Left renal cortex interstitium (tissue), 4 donors: ENCODE results near the gene MFAP5. TPM values are rescaled to one million over a fixed set of nuclear protein-coding genes. Genes with fewer than 3 reads are reported as not detected.
"Not testable (repeated sequence)": the region's sequence is repeated elsewhere in the genome, so short reads cannot be mapped to it uniquely, and the experiment has no call there.

Experiments
- DNase-seq, 4 donors: peaks; one replicate each; pipeline ENCODE4 v3.0.0-alpha.2; 2013; ENCODE audit warnings: low read depth in 4 of 4, low spot score in 2 of 4, missing footprints in 1 of 4
- polyA plus RNA-seq, 4 donors: library from polyadenylated mRNA; unstranded; fragments of 120-200 nt; gene quantifications; one replicate each; pipeline ENCODE4 v1.2.1, GENCODE V29; 2013; ENCODE audit not compliant: insufficient read length in 4 of 4

Gene MFAP5
- polyA plus RNA-seq, 4 donors = 0.38 to 3.5 (median 1.4) TPM

DNA sequence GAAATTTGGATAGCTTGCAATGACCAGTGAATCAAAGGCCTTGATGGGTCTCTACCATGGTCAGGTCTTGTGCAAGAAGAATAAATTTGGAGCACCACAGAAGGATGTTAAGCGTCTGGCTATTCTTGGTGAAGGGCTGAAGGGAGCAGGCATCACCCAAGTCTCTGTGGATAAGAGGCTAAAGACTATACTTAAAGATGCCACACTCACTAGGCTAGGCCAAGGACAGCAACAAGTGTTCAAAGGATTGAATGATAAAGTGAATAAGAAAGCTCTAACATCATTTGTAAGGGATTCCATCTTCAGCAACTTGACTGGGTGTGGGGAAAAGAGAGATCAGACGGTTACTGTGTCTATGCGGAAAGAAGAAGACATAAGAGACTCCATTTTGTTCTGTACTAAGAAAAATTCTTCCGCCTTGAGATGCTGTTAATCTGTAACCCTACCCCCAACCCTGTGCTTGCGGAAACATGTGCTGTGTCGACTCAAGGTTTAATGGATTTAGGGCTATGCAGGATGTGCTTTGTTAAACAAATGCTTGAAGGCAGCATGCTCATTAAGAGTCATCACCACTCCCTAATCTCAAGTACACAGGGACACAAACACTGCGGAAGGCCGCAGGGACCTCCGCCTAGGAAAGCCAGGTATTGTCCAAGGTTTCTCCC, 27.2 kb downstream of the MFAP5 start:
- not testable (repeated sequence) for DNase-seq

DNA sequence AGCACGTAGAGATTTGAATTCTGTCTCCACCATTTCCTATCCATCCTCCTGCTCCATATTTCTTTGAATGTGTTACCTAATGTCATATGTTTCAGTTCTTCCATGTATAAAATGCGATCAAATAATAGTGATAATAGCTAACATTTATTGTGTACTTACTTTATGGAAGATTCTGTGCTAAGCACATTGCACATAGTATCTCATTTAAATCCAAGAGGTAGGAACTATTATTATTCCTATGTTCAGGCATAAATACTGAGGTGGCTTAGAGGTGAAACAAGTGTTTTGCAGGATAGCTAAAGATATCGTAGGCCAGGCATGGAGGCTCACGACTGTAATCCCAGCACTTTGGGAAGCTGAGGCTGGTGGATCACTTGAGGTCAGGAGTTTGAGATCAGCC, 32.5 kb downstream of the MFAP5 start:
- no peak for DNase-seq

DNA sequence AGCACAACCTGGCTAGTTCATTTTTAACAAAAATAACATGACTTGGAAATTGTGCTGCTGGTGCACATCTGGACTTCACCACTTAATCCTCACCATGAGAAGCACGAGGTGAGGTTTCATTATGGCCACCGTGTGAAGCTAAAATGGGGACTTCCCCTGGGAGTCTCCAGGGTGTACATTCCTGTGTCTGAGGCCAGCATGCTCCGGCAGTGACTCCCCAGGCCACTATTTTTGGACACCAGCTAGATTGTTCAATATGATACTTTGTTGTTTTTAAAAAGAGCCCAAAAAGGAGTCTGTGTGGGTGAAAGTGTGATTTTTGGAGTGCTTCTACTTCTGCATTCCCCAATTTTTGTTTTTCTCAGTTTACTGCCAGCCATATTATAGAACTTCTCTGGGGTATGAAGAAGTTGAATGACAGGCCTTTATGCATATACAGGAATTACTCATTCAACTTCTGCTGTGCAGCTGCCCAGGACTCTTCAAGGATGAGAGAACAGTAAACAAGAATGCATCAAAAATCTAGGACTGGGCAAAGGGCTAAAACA, 33.1 kb downstream of the MFAP5 start:
- no peak for DNase-seq

DNA sequence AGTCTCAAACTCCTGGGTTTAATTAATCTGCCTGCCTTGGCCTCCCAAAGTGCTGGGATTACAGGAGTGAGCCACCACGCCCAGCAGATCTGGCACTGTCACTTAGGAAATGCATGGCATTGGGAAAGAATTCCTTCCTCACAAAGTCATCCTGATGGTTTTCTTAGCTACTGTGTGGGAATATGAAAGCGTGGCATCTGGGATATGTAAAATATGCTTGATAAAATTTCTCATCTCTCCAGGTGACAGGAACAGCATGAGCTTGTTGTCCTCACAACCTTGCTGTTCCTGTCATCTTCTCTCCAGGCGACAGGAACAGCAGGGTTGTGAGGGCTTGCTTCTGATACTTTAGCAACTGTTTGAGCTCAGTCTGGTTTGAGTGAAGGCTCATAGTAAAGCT, 33.9 kb downstream of the MFAP5 start:
- no peak for DNase-seq

DNA sequence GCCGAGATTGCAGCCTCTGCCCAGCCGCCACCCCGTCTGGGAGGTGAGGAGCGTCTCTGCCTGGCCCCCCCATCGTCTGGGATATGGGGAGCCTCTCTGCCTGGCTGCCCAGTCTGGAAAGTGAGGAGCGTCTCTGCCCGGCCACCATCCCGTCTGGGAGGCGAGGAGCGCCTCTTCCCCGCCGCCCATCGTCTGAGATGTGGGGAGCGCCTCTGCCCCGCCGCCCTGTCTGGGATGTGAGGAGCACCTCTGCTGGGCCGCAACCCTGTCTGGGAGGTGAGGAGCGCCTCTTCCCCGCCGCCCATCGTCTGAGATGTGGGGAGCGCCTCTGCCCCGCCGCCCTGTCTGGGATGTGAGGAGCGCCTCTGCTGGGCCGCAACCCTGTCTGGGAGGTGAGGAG, 37.9 kb downstream of the MFAP5 start:
- not testable (repeated sequence) for DNase-seq

DNA sequence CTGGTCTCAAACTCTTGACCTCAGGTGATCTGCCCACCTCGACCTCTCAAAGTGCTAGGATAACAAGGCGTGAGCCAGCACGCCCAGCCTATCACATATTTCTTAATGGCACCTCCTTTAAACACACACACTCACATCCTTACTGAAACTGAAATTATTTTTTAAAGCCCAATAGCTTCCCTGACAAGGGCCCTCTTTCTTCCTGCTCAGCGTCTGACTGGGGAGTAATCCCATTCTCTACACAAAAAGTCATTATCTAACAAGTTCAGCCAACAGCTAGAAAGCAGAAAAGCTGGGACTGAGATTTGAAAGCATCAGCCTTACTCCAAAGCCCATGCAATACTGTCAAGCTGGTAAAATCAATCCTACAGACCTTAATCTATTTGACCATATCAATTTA, 40.0 kb downstream of the MFAP5 start:
- DNase-seq = no peak

DNA sequence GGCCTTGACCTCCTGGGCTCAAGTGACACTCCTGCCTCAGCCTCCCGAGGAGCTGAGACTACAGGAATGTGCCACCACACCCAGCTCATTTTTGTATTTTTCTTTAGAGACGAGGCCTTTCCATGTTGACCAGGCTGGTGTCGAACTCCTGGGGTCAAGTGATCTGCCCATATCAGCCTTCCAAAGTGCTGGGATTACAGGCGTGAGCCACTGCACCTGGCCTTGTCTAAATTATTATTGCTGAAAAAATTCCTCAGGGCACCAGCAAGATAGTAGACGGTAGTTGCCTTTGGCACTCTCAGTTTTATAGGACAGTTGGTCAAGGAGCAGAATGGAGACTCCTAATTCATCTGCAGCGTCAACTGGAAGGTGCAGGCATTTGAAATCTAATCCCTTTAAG, 47.4 kb downstream of the MFAP5 start:
- DNase-seq = no peak

DNA sequence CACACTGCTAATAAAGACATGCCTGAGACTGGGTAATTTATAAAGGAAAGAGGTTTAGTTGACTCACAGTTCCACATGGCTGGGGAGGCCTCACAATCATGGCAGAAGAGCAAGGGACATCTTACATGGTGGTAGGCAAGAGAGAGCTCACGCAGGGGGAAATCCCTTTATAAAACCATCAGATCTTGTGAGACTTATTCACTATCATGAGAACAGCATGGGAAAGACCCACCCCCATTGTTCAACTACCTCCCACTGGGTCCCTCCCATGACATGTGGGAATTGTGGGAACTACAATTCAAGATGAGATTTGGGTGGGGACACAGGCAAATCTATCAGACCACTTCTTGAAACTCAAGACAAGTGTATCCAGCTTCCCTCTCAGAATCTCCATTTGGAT, 48.7 kb downstream of the MFAP5 start:
- not testable (repeated sequence) for DNase-seq

DNA sequence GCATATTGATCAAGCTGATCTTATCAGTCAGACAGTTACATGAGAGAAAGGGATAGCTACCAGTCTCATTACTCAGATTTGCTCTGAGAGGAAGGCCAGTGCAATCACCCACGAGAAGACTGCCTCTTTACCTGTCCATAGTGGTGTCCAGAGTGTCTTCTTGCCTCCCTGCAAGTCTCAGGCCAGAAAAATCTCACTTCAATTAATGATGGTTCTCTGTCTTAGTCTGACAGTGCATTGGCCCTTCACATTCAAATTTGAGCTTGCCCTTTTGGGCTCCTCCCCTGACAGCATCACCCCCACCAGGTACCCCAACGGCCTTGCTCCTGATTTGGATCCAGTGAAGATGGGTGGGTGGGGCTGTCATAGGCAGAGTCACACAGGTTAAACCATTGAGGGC, 50.0 kb downstream of the MFAP5 start, which contains the start of gene AICDA:
AICDA (minus strand) TSS at position 231 of the 400 bp plus-strand sequence; CDS start at position 139, 92 bp downstream.
- DNase-seq = no peak

DNA sequence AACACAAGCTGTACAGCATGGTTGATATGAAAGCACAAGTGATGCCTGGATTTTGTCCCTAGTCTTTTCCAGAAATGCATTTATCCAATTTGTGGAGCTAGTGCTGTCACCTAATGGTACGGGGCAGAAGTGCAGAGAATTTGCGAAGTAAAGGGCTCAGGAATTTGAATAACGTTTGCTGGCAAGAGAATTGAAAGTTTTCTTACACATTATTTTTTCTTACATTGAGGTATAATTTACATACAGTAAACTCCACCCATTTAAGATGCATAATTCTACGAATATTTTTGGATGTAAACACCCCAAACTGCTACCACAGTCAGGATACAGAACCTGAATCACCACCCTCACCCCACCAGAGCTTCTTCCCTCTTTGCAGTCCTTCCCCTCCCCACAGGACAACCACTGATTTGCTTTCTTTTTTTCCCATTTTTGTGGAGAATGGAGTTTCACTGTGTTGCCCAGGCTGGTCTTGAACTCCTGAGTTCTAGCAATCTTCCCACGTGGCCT, 53.5 kb downstream of the MFAP5 start:
- peak in 2 of 4 donors; percentile 23 to 36 for DNase-seq

DNA sequence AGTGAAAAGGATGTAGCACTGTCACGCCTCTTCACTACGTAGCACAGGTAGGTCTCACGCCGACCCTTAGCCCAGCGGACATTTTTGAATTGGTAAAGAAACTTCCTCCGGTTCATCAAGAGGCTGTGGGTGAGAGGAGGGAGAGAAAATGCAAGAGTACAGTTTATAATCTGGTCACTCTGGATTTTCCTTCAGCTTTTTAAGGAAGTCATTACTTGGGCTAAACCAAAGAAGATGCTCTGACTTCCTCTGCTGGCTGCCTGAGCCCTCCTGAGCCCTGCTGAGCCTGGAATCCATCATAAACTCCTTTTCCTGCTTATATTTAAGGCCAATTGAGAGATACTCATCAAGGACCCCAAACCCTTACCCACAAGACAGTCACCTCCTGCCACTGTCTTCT, 55.7 kb downstream of the MFAP5 start:
- DNase-seq = no peak

DNA sequence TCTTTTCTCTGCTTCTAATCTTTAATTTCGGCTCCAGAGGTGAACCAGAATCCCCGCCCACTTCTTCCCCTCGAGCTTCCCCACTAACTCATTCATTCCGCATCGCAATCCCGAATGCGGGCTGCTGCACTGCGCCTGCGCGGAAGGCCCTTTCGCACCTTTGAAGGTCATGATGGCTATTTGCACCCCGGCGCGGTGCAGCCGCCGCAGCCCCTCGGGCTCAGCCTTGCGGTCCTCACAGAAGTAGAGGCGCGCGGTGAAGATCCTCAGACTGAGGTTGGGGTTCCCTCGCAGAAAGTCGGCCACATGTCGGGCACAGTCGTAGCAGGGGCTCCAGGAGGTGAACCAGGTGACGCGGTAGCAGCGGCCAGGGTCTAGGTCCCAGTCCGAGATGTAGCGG, 57.6 kb downstream of the MFAP5 start:
- DNase-seq = no peak

DNA sequence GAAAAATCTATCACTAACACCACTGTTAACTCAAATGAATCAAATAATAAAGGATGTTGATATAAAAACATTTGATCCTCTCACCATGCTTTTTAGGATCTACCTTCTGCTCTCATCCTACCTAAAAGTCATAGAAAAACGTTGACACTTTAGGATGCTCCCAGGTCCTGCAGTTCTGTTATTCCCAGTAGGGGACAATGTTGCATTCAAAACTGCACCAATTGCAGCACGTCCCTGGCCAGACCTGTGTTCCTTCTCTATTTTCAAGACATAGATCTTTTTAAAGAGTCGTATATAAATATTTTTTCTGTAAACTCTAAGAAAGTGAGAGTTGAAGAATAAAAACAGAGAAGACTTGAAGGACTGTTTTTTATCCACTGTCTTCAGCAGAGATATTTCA, 58.8 kb downstream of the MFAP5 start:
- no peak for DNase-seq

DNA sequence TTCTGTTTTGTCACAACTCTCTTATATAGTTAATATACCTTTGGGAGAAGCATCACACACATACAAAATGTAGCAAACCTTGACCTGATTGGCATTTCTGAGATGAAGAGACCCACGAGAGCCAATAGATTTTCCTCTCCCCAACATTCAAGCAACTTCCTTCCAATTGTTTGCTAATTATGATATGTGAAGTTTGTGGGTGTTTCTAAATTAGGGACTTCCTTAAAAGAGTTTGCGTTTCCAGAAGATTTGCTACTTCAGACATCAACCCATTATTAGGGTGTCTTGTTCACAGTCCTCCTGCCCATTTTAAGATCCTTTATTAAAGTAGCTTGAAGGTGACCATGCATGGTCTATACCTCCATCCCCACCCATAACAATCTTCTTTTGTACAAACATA, 59.3 kb downstream of the MFAP5 start:
- DNase-seq = no peak

DNA sequence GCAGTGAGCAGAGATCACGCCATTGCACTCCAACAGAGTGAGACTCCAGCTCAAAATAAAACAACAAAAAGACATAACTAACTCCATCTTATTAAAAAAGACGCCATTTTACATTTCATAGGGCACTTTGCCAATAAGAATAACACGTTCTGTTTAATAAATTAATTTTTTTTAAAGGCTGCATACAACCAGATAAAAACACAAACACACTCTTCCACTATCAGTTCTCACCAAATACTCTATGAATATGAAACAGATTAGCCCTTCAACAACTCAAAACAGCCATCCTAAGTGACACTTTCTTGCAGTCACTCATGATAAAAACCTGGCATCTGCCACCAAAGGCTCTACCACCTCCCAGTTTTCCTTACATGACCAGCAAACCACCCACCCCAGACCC, 66.1 kb downstream of the MFAP5 start:
- DNase-seq = no peak

Other genes starting within 250 kb of the MFAP5 start
- gene CLEC6A, start 206.9 kb downstream of the MFAP5 start, polyA plus RNA-seq = under 1 TPM; 0.06 to 0.21 (median 0.10) TPM
- gene CLEC4D, start 149.3 kb downstream of the MFAP5 start, polyA plus RNA-seq = under 1 TPM; 0.30 to 0.77 (median 0.37) TPM
- gene CLEC4E, start 121.9 kb downstream of the MFAP5 start, polyA plus RNA-seq = 1 to 10 TPM; 1.1 to 2.1 (median 1.6) TPM
- under 1 TPM; 0.32 to 0.92 (median 0.43) TPM for gene AICDA, start 50.0 kb downstream of the MFAP5 start, polyA plus RNA-seq
- 100 to 1,000 TPM in 2 of 4 donors, 10 to 100 TPM in 2; 82.9 to 145 (median 98.4) TPM for gene RIMKLB, start 35.2 kb upstream of the MFAP5 start, polyA plus RNA-seq
- gene A2ML1, start 159.8 kb upstream of the MFAP5 start, polyA plus RNA-seq = under 1 TPM; 0.29 to 0.70 (median 0.34) TPM